A549 (cell line): Measurements from ENCODE around the gene TMEM41A.

Source experiments
- BHLHE40 ChIP-seq: IDR thresholded peaks from 2 replicates; pipeline ENCODE4 v1.6.1; 2012; ENCODE audit warnings: low read depth, low read length, inconsistent platforms
- CBX2 ChIP-seq: fragments of 200-600 bp; sonication (generic); IDR thresholded peaks from 2 replicates; pipeline ENCODE4 v1.6.1; 2016; ENCODE audit warnings: low read depth, mild to moderate bottlenecking, borderline replicate concordance
- CBX8 ChIP-seq: fragments of 200-600 bp; sonication (generic); IDR thresholded peaks from 2 replicates; pipeline ENCODE4 v1.6.1; 2016
- CTCF ChIP-seq: fragments of >200 bp; sonication (Bioruptor Twin); formaldehyde crosslinking; IDR thresholded peaks from 3 replicates; pipeline ENCODE4 v1.5.1; 2016
- EP300 ChIP-seq, 2 experiments: fragments of >200 bp; sonication (Bioruptor Twin); formaldehyde crosslinking; IDR thresholded peaks; 2 replicates in 1 of 2; 3 replicates in 1 of 2; pipeline ENCODE4 v1.6.1; 2016 to 2017
- JUNB ChIP-seq: fragments of >200 bp; sonication (Bioruptor Twin); formaldehyde crosslinking; IDR thresholded peaks from 2 replicates; pipeline ENCODE4 v1.6.1; 2016
- POLR2A ChIP-seq: IDR thresholded peaks from 2 replicates; pipeline ENCODE4 v1.6.1; 2012; ENCODE audit warnings: mild to moderate bottlenecking, low read length
- RAD21 ChIP-seq, 2 experiments: fragments of >200 bp in 1 of 2; sonication (Bioruptor Twin) in 1 of 2; formaldehyde crosslinking in 1 of 2; IDR thresholded peaks in 1 of 2; conservative IDR thresholded peaks in 1 of 2; 2 replicates in 1 of 2; 3 replicates in 1 of 2; pipeline ENCODE4 v1.6.1; 2012 to 2018; ENCODE audit warnings: inconsistent platforms in 1 of 2
- RCOR1 ChIP-seq: fragments of 150-350 bp; IDR thresholded peaks from 2 replicates; pipeline ENCODE4 v1.6.1; 2014; ENCODE audit warnings: antibody characterized with exemption, low read length, low read depth
- REST ChIP-seq: fragments of 200-600 bp; sonication (generic); IDR thresholded peaks from 2 replicates; pipeline ENCODE4 v1.6.1; 2016; ENCODE audit warnings: antibody characterized with exemption, mild to moderate bottlenecking, moderate library complexity
- SMC3 ChIP-seq: fragments of >200 bp; sonication (Bioruptor Twin); formaldehyde crosslinking; IDR thresholded peaks from 3 replicates; pipeline ENCODE4 v1.6.1; 2018; ENCODE audit warnings: inconsistent platforms

- no peak for TF ChIP-seq RCOR1
- no peak for TF ChIP-seq CTCF
- TF ChIP-seq SMC3: no peak
- no peak for TF ChIP-seq BHLHE40
- no peak for TF ChIP-seq POLR2A
- TF ChIP-seq CBX2: no peak
- TF ChIP-seq JUNB: no peak
- TF ChIP-seq RAD21 (conservative IDR thresholded peaks at IDR 0.05 in 1 of 2, IDR thresholded peaks at IDR 0.05 in 1 of 2): no peak
- no peak for TF ChIP-seq EP300 (IDR thresholded peaks at IDR 0.05)
- no peak for TF ChIP-seq REST
- TF ChIP-seq CBX8: no peak
Measured at GRCh38 chr3:185448107-185448506, 50.7 kb downstream of the TMEM41A start.
